Mucosa of rectum (tissue), 2 donors: ENCODE data around the gene LRIT1.
"Not testable (repeated sequence)": the region's sequence is repeated elsewhere in the genome, so short reads cannot be mapped to it uniquely, and the experiment has no call there.

Source experiments
- H3K27ac ChIP-seq, 2 donors: one replicate each; pipeline ENCODE4 v1.7.0; 2013; ENCODE audit warnings: inconsistent platforms in 2 of 2, low read depth in 2 of 2, low read length in 2 of 2
- H3K27me3 ChIP-seq, 2 donors: one replicate each; pipeline ENCODE4 v1.7.0; 2013; ENCODE audit warnings: low read length in 2 of 2; ENCODE audit not compliant: control insufficient read depth in 2 of 2, insufficient read depth in 2 of 2
- H3K36me3 ChIP-seq, 2 donors: one replicate each; pipeline ENCODE4 v1.7.0; 2013; ENCODE audit warnings: low read length in 2 of 2; ENCODE audit not compliant: control insufficient read depth in 2 of 2, insufficient read depth in 2 of 2
- H3K4me1 ChIP-seq, 2 donors: one replicate each; pipeline ENCODE4 v1.7.0; 2013; ENCODE audit warnings: low read length in 2 of 2, mild to moderate bottlenecking in 1 of 2; ENCODE audit not compliant: control insufficient read depth in 2 of 2, insufficient read depth in 2 of 2
- H3K4me3 ChIP-seq, 2 donors: one replicate each; pipeline ENCODE4 v1.7.0; 2013; ENCODE audit warnings: low read length in 2 of 2
- H3K9ac ChIP-seq, 2 donors: one replicate each; pipeline ENCODE4 v1.7.0; 2013; ENCODE audit warnings: low read length in 2 of 2, low read depth in 1 of 2, mild to moderate bottlenecking in 1 of 2
- H3K9me3 ChIP-seq, 2 donors: one replicate each; pipeline ENCODE4 v1.7.0; 2013; ENCODE audit warnings: low read length in 2 of 2; ENCODE audit not compliant: control insufficient read depth in 2 of 2
- donor health status: healthy.
- donor health status: Normal muscosa, but diverticular disease.

LRIT1 gene

GRCh38 chr10:84241185-84241790, at the start of gene LRIT1:
LRIT1 (minus strand) TSS chr10:84241546; CDS start chr10:84241439, 107 bp downstream.
- no peaks in the 10 kb centered on the region for H3K36me3 ChIP-seq
- H3K27me3 ChIP-seq, result no peaks in the 10 kb centered on the region
- no peaks in the 10 kb centered on the region for H3K9me3 ChIP-seq
- no peak within 1 kb of the TSS for H3K4me3 ChIP-seq
- no peak within 1 kb of the TSS for H3K9ac ChIP-seq
- H3K27ac ChIP-seq, result no peak within 1 kb of the TSS
- no peaks in the 10 kb centered on the region for H3K4me1 ChIP-seq

GRCh38 chr10:84290235-84290634, 48.9 kb upstream of the LRIT1 start:
- Histone ChIP-seq H3K9me3 (no peaks in the 10 kb centered on the region), H3K36me3 (no peaks in the 10 kb centered on the region), H3K4me1 (no peaks in the 10 kb centered on the region), H3K27me3 (no peaks in the 10 kb centered on the region), H3K9ac (no peak overlapping the region), H3K4me3 (no peak overlapping the region), H3K27ac (no peak overlapping the region)

- Histone ChIP-seq H3K9me3 (no peaks in the 10 kb centered on the region), H3K9ac (no peak overlapping the region), H3K27ac (no peak overlapping the region), H3K4me3 (no peak overlapping the region), H3K27me3 (no peaks in the 10 kb centered on the region), H3K4me1 (no peaks in the 10 kb centered on the region), H3K36me3 (no peaks in the 10 kb centered on the region)
These were observed 48.3 kb upstream of the LRIT1 start for GRCh38 chr10:84289521-84290200.

GRCh38 chr10:84288151-84288550, 46.8 kb upstream of the LRIT1 start:
- Histone ChIP-seq H3K9me3 (no peaks in the 10 kb centered on the region), H3K4me1 (no peaks in the 10 kb centered on the region), H3K27me3 (no peaks in the 10 kb centered on the region), H3K36me3 (no peaks in the 10 kb centered on the region), H3K27ac (no peak overlapping the region), H3K4me3 (no peak overlapping the region), H3K9ac (no peak overlapping the region)

DNA sequence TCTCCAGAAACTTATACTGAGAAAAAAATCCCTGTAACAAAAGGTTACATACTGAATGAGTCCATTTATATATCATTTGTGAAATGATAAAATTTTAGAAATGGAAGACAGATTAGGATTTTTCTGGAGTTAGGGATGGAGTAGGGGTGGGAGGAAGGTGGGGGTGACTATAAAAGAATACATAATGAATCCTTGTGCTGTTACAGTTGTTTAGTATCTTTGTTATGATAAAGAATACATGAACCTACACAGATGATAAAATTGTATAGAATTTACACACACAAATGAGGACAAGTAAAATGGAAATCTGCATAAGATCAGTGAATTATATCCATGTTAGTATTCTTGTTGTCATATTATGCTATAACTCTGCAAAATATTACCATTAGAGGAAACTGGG, 45.3 kb upstream of the LRIT1 start:
- Histone ChIP-seq H3K9ac (no peak overlapping the region), H3K36me3 (no peaks in the 10 kb centered on the region), H3K27me3 (no peaks in the 10 kb centered on the region), H3K9me3 (no peaks in the 10 kb centered on the region), H3K27ac (no peak overlapping the region), H3K4me3 (no peak overlapping the region), H3K4me1 (no peaks in the 10 kb centered on the region)

GRCh38 chr10:84279876-84280475, 38.6 kb upstream of the LRIT1 start:
- H3K4me1 ChIP-seq, H3K36me3 ChIP-seq, H3K27me3 ChIP-seq, H3K4me3 ChIP-seq, H3K9ac ChIP-seq, H3K9me3 ChIP-seq, H3K27ac ChIP-seq: not testable (repeated sequence)

GRCh38 chr10:84270708-84271107, 29.4 kb upstream of the LRIT1 start:
- no peak overlapping the region for H3K9ac ChIP-seq
- no peaks in the 10 kb centered on the region for H3K36me3 ChIP-seq
- peak overlapping the region; percentile 11 to 45 for H3K27ac ChIP-seq
- no peak overlapping the region for H3K4me3 ChIP-seq
- H3K4me1 ChIP-seq, result no peaks in the 10 kb centered on the region
- peaks cover 0 to 4% of the 10 kb centered on the region in 2 donors for H3K27me3 ChIP-seq
- no peaks in the 10 kb centered on the region for H3K9me3 ChIP-seq

- Histone ChIP-seq H3K9ac (no peak overlapping the region), H3K27ac (no peak overlapping the region), H3K27me3 (peaks cover 0 to 4% of the 10 kb centered on the region in 2 donors), H3K4me1 (no peaks in the 10 kb centered on the region), H3K9me3 (no peaks in the 10 kb centered on the region), H3K4me3 (no peak overlapping the region), H3K36me3 (no peaks in the 10 kb centered on the region)
These were observed 28.4 kb upstream of the LRIT1 start for GRCh38 chr10:84269773-84270172.

DNA sequence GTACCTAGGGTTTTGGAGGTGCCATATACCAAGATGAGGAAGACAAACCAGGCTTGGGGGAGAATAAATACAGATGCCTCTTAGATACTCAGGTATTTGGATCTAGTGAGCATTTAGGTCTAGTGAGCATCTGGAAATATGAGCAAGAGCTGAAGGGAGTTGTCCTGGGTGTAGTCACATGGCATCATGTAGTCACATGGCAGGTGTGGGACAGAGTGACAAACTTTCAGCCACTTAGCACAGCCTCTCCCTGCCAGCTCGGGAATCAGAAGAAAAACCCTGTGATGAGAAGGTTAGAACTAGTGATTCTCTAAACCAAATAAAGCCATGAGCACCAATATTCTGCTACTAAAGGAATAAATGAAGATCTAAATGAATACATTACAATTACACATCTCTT, 27.8 kb upstream of the LRIT1 start:
- Histone ChIP-seq H3K27ac (no peak overlapping the region), H3K9me3 (no peaks in the 10 kb centered on the region), H3K4me3 (no peak overlapping the region), H3K36me3 (no peaks in the 10 kb centered on the region), H3K4me1 (no peaks in the 10 kb centered on the region), H3K27me3 (peaks cover 0 to 4% of the 10 kb centered on the region in 2 donors), H3K9ac (no peak overlapping the region)

DNA sequence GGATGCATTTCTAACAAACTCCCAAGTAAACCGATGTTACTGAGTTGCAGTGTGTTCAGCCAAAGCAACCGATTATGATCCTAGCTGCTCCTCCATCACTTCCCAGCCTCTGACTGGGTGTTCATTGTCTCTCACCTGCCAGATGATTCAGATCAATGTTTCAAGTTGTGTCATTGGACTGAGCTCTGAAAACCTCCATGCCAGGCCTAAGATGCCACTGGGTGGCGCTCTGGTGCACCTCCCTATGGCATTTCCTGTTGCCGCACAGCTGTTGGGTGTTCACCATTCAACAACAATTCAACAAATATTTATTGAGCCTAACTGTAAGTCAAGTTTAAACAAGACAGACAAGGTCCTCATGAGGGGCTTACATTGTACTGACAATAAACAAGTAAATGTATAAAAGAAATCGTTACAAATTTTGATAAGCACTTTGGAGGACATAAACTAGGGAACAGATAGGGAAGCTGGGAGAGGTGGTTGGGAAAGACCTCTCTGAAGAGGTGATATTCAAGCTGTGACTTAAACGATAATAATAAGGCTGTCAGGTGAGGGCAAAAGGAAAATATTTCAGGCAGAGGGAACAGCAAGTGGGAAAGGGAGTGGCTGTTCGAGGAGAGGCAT, 26.3 kb upstream of the LRIT1 start:
- H3K4me3 ChIP-seq, result no peak overlapping the region
- no peak overlapping the region for H3K9ac ChIP-seq
- H3K27me3 ChIP-seq, result peaks cover 0 to 2% of the 10 kb centered on the region in 2 donors
- no peaks in the 10 kb centered on the region for H3K36me3 ChIP-seq
- no peaks in the 10 kb centered on the region for H3K4me1 ChIP-seq
- H3K27ac ChIP-seq, result no peak overlapping the region
- H3K9me3 ChIP-seq, result no peaks in the 10 kb centered on the region
